ENCODE data around the gene SGSM2. TPM values are rescaled to one million over a fixed set of nuclear protein-coding genes. Genes with fewer than 3 reads are reported as not detected.

SGSM2 gene
- total RNA-seq, 1 experiment from 2014 or later: 65.6 TPM

DNA sequence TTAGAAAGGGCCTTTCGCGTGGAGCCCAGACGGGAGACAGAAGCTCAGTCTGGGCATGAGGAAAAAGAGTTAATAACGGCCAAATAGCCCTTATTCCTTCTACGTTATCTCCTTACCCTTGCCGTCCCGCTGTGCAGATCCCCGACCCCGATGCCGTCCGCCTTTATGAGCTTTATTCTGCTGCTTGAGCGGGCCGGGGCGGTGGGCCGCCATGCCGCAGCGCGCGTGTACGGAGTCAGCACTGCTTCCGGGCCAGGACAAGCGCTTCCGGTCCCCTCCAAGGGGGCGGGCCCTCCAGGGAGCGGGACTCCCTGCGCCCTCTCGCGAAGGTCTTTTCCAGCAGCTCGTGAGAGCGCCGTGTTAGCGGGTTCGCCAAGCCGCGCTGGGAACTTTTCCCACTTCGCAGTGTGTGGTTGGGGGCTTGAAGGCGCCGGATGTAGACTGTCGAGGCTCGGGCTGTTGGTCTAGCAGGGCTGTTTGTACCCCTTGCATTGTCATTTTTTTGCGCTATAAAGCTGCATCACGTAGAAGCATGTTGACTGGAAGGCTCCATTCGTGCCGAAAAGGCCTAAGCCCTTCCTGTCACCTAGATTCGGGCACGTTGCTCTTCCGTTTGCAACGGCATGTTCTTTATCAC lies 968 bp upstream of the SGSM2 start, which contains the start of gene TSR1:
Gene TSR1, minus strand, starts transcription at position 243 of the 637 bp plus-strand sequence. Its CDS starts 30 bp downstream, at position 213.
- H3K4me3 Mint-ChIP-seq (ENCODE audit: unreplicated experiment): peak within 1 kb of the TSS; percentile 99
- no TSS peak for BruUV-seq (replicated peaks)
- intact Hi-C loops (cut with micrococcal nuclease; ENCODE audit: unreplicated experiment): loop anchor here (1.0 kb wide), 2 partner anchors 17 to 33 kb away; partner anchors contain the start of genes SMG6 and SRR

GRCh38 chr17:2337544-2338314 lies 428 bp downstream of the SGSM2 start:
- no peaks in the 10 kb centered on the region for H3K27me3 ChIP-seq (replicated peaks; ENCODE audit: control insufficient read depth, insufficient read depth, low read length)
- DNase-seq: peak; percentile 64 to 80
- ChIA-PET CTCF (interaction anchor here (0.8 to 3.5 kb wide), 5 partner anchors 9 to 93 kb away, joined by 3 to 60 read pairs (median 5); partner anchors contain the start of genes SMG6 and SRR), POLR2A (interaction anchor here (0.7 to 3.2 kb wide), 5 partner anchors 10 to 621 kb away, joined by 3 to 17 read pairs (median 7); partner anchors contain the start of genes SMG6 and SRR)
- Mint-ChIP-seq H3K4me1 (ENCODE audit: low read depth, unreplicated experiment) (peaks cover 6% of the 10 kb centered on the region), H3K27me3 (ENCODE audit: insufficient read depth, unreplicated experiment) (no peaks in the 10 kb centered on the region), H3K9me3 (ENCODE audit: unreplicated experiment) (no peaks in the 10 kb centered on the region), H3K4me3 (ENCODE audit: unreplicated experiment) (peak overlapping the region; percentile 99), H3K27ac (ENCODE audit: unreplicated experiment) (peak overlapping the region; percentile 95), H3K36me3 (ENCODE audit: insufficient read depth, unreplicated experiment) (peaks cover 8% of the 10 kb centered on the region)
- H3K4me3 ChIP-seq (ENCODE audit: low read depth, low read length): peak overlapping the region; percentile 72
- peaks cover 13% of the 10 kb centered on the region; the same call in 1 of the 2 replicates for H3K4me1 ChIP-seq
- no peak for TF ChIP-seq CTCF (IDR thresholded peaks at IDR 0.05; ENCODE audit: insufficient read depth in 1 of 2, low read depth in 1 of 2, low read length in 1 of 2, severe bottlenecking in 1 of 2, unreplicated experiment in 1 of 2)
- no peaks in the 10 kb centered on the region for H3K9me3 ChIP-seq
- H3K36me3 ChIP-seq (ENCODE audit: control insufficient read depth, insufficient read depth, low read length): peaks cover 3% of the 10 kb centered on the region
- BruUV-seq (replicated peaks): no TSS peak
- intact Hi-C loops (cut with micrococcal nuclease; ENCODE audit: unreplicated experiment): loop anchor here (1.0 kb wide), 1 partner anchor 10 kb away; no protein-coding TSS in a partner anchor

More for the DNA sequence above, 968 bp upstream of the SGSM2 start, which contains the start of gene TSR1:
- peak in 1 of 2 experiments; percentile 46 for TF ChIP-seq CTCF (IDR thresholded peaks at IDR 0.05; ENCODE audit: insufficient read depth in 1 of 2, low read depth in 1 of 2, low read length in 1 of 2, severe bottlenecking in 1 of 2, unreplicated experiment in 1 of 2)
- Mint-ChIP-seq H3K27me3 (ENCODE audit: insufficient read depth, unreplicated experiment) (no peaks in the 10 kb centered on the region), H3K36me3 (ENCODE audit: insufficient read depth, unreplicated experiment) (peaks cover under 1% of the 10 kb centered on the region), H3K9me3 (ENCODE audit: unreplicated experiment) (no peaks in the 10 kb centered on the region), H3K4me1 (ENCODE audit: low read depth, unreplicated experiment) (peaks cover 6% of the 10 kb centered on the region), H3K27ac (ENCODE audit: unreplicated experiment) (peak within 1 kb of the TSS; percentile 95)
- Histone ChIP-seq H3K36me3 (ENCODE audit: control insufficient read depth, insufficient read depth, low read length) (peaks cover 3% of the 10 kb centered on the region), H3K27me3 (replicated peaks; ENCODE audit: control insufficient read depth, insufficient read depth, low read length) (no peaks in the 10 kb centered on the region), H3K9me3 (no peaks in the 10 kb centered on the region), H3K4me3 (ENCODE audit: low read depth, low read length) (peak within 1 kb of the TSS; percentile 72), H3K4me1 (peaks cover 13% of the 10 kb centered on the region; the same call in 1 of the 2 replicates)
- ChIA-PET CTCF (interaction anchor here (0.5 to 3.5 kb wide), 6 partner anchors 12 to 374 kb away, joined by 3 to 60 read pairs (median 7); partner anchors contain the start of genes SMG6 and SRR), POLR2A (interaction anchor here (0.6 to 3.2 kb wide), 10 partner anchors 10 to 349 kb away, joined by 3 to 29 read pairs (median 10); partner anchors contain the start of genes PAFAH1B1, SMG6 and SRR)
- peak; percentile 93 to 95 for DNase-seq

GRCh38 chr17:2338315-2338657 lies 985 bp downstream of the SGSM2 start:
- no peak for DNase-seq
- H3K4me3 ChIP-seq (ENCODE audit: low read depth, low read length): peak overlapping the region; percentile 72
- BruUV-seq (replicated peaks): no TSS peak
- H3K4me1 ChIP-seq: peaks cover 13% of the 10 kb centered on the region; the same call in 1 of the 2 replicates
- Mint-ChIP-seq H3K27ac (ENCODE audit: unreplicated experiment) (peak overlapping the region; percentile 11), H3K9me3 (ENCODE audit: unreplicated experiment) (no peaks in the 10 kb centered on the region), H3K4me3 (ENCODE audit: unreplicated experiment) (peak overlapping the region; percentile 99), H3K36me3 (ENCODE audit: insufficient read depth, unreplicated experiment) (peaks cover 11% of the 10 kb centered on the region), H3K4me1 (ENCODE audit: low read depth, unreplicated experiment) (peaks cover 6% of the 10 kb centered on the region), H3K27me3 (ENCODE audit: insufficient read depth, unreplicated experiment) (no peaks in the 10 kb centered on the region)
- ChIA-PET CTCF (interaction anchor here (0.8 to 3.5 kb wide), 4 partner anchors 8 to 35 kb away, joined by 3 to 60 read pairs (median 12); partner anchors contain the start of genes SMG6 and SRR), POLR2A (interaction anchor here (0.7 to 3.2 kb wide), 4 partner anchors 10 to 61 kb away, joined by 3 to 17 read pairs (median 10); partner anchors contain the start of genes SMG6 and SRR)
- intact Hi-C loops (cut with micrococcal nuclease; ENCODE audit: unreplicated experiment): loop anchor here (1.0 kb wide), 1 partner anchor 9 kb away; no protein-coding TSS in a partner anchor
- H3K36me3 ChIP-seq (ENCODE audit: control insufficient read depth, insufficient read depth, low read length): peaks cover 4% of the 10 kb centered on the region
- H3K27me3 ChIP-seq (replicated peaks; ENCODE audit: control insufficient read depth, insufficient read depth, low read length): no peaks in the 10 kb centered on the region
- H3K9me3 ChIP-seq: no peaks in the 10 kb centered on the region
- no peak for TF ChIP-seq CTCF (IDR thresholded peaks at IDR 0.05; ENCODE audit: insufficient read depth in 1 of 2, low read depth in 1 of 2, low read length in 1 of 2, severe bottlenecking in 1 of 2, unreplicated experiment in 1 of 2)
